Liver (tissue), 9 donors: Measurements from ENCODE around the gene ENTREP3. TPM values are rescaled to one million over a fixed set of nuclear protein-coding genes. Genes with fewer than 3 reads are reported as not detected.

ENCODE experiments used
- DNase-seq: peaks from one replicate; pipeline ENCODE4 v3.0.0-alpha.2; 2017; ENCODE audit warnings: low spot score
- H3K27ac ChIP-seq, 2 donors: one replicate each; pipeline ENCODE4 v1.7.0; 2013; ENCODE audit warnings: inconsistent platforms in 2 of 2, low read length in 2 of 2, control low read depth in 1 of 2, low read depth in 1 of 2, mild to moderate bottlenecking in 1 of 2
- H3K27me3 ChIP-seq, 4 donors: one replicate each; pipeline versions ENCODE4 v1.6.1 to v1.7.0; 2013; ENCODE audit warnings: low read length in 3 of 4, inconsistent platforms in 1 of 4, mild to moderate bottlenecking in 1 of 4, moderate library complexity in 1 of 4; ENCODE audit not compliant: control insufficient read depth in 4 of 4, insufficient read depth in 4 of 4
- H3K36me3 ChIP-seq, 4 donors: one replicate each; pipeline versions ENCODE4 v1.6.1 to v1.7.0; 2013; ENCODE audit warnings: low read length in 3 of 4, mild to moderate bottlenecking in 3 of 4, low read depth in 1 of 4, moderate library complexity in 1 of 4; ENCODE audit not compliant: control insufficient read depth in 4 of 4, insufficient read depth in 3 of 4
- H3K4me1 ChIP-seq, 4 donors: one replicate each; pipeline versions ENCODE4 v1.6.1 to v1.7.0; 2013; ENCODE audit warnings: low read length in 3 of 4, mild to moderate bottlenecking in 3 of 4, moderate library complexity in 1 of 4; ENCODE audit not compliant: control insufficient read depth in 4 of 4, insufficient read depth in 4 of 4
- H3K4me3 ChIP-seq, 3 donors: one replicate each; pipeline versions ENCODE4 v1.6.1 to v1.7.0; 2013; ENCODE audit warnings: low read length in 3 of 3, control low read depth in 1 of 3, low read depth in 1 of 3, mild to moderate bottlenecking in 1 of 3
- H3K9ac ChIP-seq, 2 donors: one replicate each; pipeline ENCODE4 v1.7.0; 2013; ENCODE audit warnings: low read length in 2 of 2, mild to moderate bottlenecking in 2 of 2, moderate library complexity in 2 of 2, control low read depth in 1 of 2, low read depth in 1 of 2
- H3K9me3 ChIP-seq, 4 donors: one replicate each; pipeline versions ENCODE4 v1.6.1 to v1.7.0; 2013; ENCODE audit warnings: low read length in 3 of 4; ENCODE audit not compliant: control insufficient read depth in 4 of 4
- ATF3 ChIP-seq: IDR thresholded peaks from 2 replicates; pipeline ENCODE4 v1.6.1; 2016; ENCODE audit warnings: antibody characterized with exemption
- CTCF ChIP-seq: fragments of 150-350 bp; IDR thresholded peaks from 2 replicates; pipeline ENCODE4 v1.5.1; 2017; ENCODE audit warnings: improper control_type of control experiment, low read depth, low read length; ENCODE audit not compliant: missing input control
- EGR1 ChIP-seq, 2 donors: IDR thresholded peaks; 2 replicates each; pipeline ENCODE4 v1.6.1; 2016 to 2018; ENCODE audit warnings: antibody characterized with exemption in 2 of 2, low read depth in 2 of 2
- FOXA1 ChIP-seq: IDR thresholded peaks from 2 replicates; pipeline ENCODE4 v1.6.1; 2016; ENCODE audit warnings: antibody characterized with exemption
- FOXA2 ChIP-seq: IDR thresholded peaks from 2 replicates; pipeline ENCODE4 v1.6.1; 2016; ENCODE audit warnings: antibody characterized with exemption
- GABPA ChIP-seq, 2 donors: IDR thresholded peaks in 1 of 2; conservative IDR thresholded peaks in 1 of 2; 2 replicates each; pipeline ENCODE4 v1.6.1; 2016; ENCODE audit warnings: antibody characterized with exemption in 2 of 2, mild to moderate bottlenecking in 1 of 2, moderate library complexity in 1 of 2
- HNF4A ChIP-seq, 2 donors: conservative IDR thresholded peaks; 2 replicates each; pipeline ENCODE4 v1.6.1; 2016; ENCODE audit warnings: antibody characterized with exemption in 2 of 2, mild to moderate bottlenecking in 2 of 2
- HNF4G ChIP-seq: IDR thresholded peaks from 2 replicates; pipeline ENCODE4 v1.6.1; 2016; ENCODE audit warnings: antibody characterized with exemption
- JUND ChIP-seq, 2 donors: IDR thresholded peaks; 2 replicates each; pipeline ENCODE4 v1.6.1; 2016; ENCODE audit warnings: antibody characterized with exemption in 2 of 2
- MAX ChIP-seq: IDR thresholded peaks from 2 replicates; pipeline ENCODE4 v1.6.1; 2016; ENCODE audit warnings: antibody characterized with exemption
- NR2F2 ChIP-seq: IDR thresholded peaks from 2 replicates; pipeline ENCODE4 v1.6.1; 2016; ENCODE audit warnings: antibody characterized with exemption
- RAD21 ChIP-seq, 2 donors: IDR thresholded peaks; 2 replicates each; pipeline ENCODE4 v1.6.1; 2016; ENCODE audit warnings: antibody characterized with exemption in 2 of 2, mild to moderate bottlenecking in 2 of 2
- REST ChIP-seq: IDR thresholded peaks from 2 replicates; pipeline ENCODE4 v1.6.1; 2016; ENCODE audit warnings: antibody characterized with exemption, mild to moderate bottlenecking
- RXRA ChIP-seq, 2 donors: IDR thresholded peaks; 2 replicates each; pipeline ENCODE4 v1.6.1; 2017 to 2018; ENCODE audit warnings: antibody characterized with exemption in 2 of 2, mild to moderate bottlenecking in 1 of 2
- SP1 ChIP-seq: IDR thresholded peaks from 2 replicates; pipeline ENCODE4 v1.6.1; 2018; ENCODE audit warnings: antibody characterized with exemption, mild to moderate bottlenecking
- TAF1 ChIP-seq: conservative IDR thresholded peaks from 2 replicates; pipeline ENCODE4 v1.6.1; 2016; ENCODE audit warnings: antibody characterized with exemption, mild to moderate bottlenecking
- YY1 ChIP-seq: IDR thresholded peaks from 2 replicates; pipeline ENCODE4 v1.6.1; 2016; ENCODE audit warnings: antibody characterized with exemption, mild to moderate bottlenecking
- ZBTB33 ChIP-seq: IDR thresholded peaks from 2 replicates; pipeline ENCODE4 v1.6.1; 2016; ENCODE audit warnings: antibody characterized with exemption
- WGBS: extraction: QIAGEN DNeasy Blood & Tissue Kit; methylation state at CpG from one replicate; pipeline ENCODE4 v1.1.7; 2013; 5-methylcytosine and 5-hydroxymethylcytosine counted together
- polyA plus RNA-seq, 2 donors: library from polyadenylated mRNA; stranded (reverse) in 1 of 2; unstranded in 1 of 2; fragments of 200-250 nt in 1 of 2; fragments of >200 nt in 1 of 2; fragmentation: Nextera tagmentation in 1 of 2; extraction: Ambion mirVana in 1 of 2; gene quantifications; one replicate each; pipeline versions ENCODE4 v1.2.1 to v1.2.3, GENCODE V29; 2013 to 2015
- total RNA-seq, 2 donors: library from RNA; depleted of rRNA; stranded (reverse); fragments of >200 nt; gene quantifications; one replicate each; pipeline ENCODE4 v1.2.3, GENCODE V29; 2014
- donor health status: healthy.
- donor health status: healthy.
- donor health status: healthy.
- donor health status: healthy.
- donor health status: healthy.

The ENTREP3 gene
- total and polyA plus RNA-seq, 4 donors, result 2.8 to 7.9 (median 3.5) TPM

GRCh38 chr1:155245163-155245524, 10.1 kb downstream of the ENTREP3 start:
- WGBS, result 70% methylated on average over 8 of the region's 8 CpGs
- H3K36me3 ChIP-seq, result peaks cover 0 to 1% (median 0%) of the 10 kb centered on the region in 4 donors
- TF ChIP-seq RXRA (IDR thresholded peaks at IDR 0.05) (no peak), SP1 (no peak), MAX (no peak), TAF1 (no peak), NR2F2 (no peak)
- H3K4me3 ChIP-seq, result peak overlapping the region; percentile 70 to 96 (median 82)
- peak overlapping the region in 1 of 2 donors; percentile 36 for H3K9ac ChIP-seq
- no peaks in the 10 kb centered on the region for H3K27me3 ChIP-seq
- H3K27ac ChIP-seq, result peak overlapping the region; percentile 89 to 91
- H3K9me3 ChIP-seq, result no peaks in the 10 kb centered on the region
- H3K4me1 ChIP-seq, result peaks cover 1 to 27% (median 21%) of the 10 kb centered on the region in 4 donors
- DNase-seq, result no peak

- peak overlapping the region; percentile 70 to 96 (median 82) for H3K4me3 ChIP-seq
- peak overlapping the region; percentile 89 to 91 for H3K27ac ChIP-seq
- H3K9ac ChIP-seq, result peak overlapping the region; percentile 36 to 89
- peak; percentile 74 for TF ChIP-seq ATF3
- peak; percentile 61 for TF ChIP-seq FOXA2
- TF ChIP-seq RAD21 (IDR thresholded peaks at IDR 0.05), result peak; percentile 45 to 52
- peak; percentile 48 for TF ChIP-seq HNF4G
- peak; percentile 82 for TF ChIP-seq NR2F2
- peak; percentile 64 for TF ChIP-seq CTCF
- peak; percentile 93 for TF ChIP-seq YY1
- TF ChIP-seq SP1, result peak; percentile 92
- TF ChIP-seq RXRA (IDR thresholded peaks at IDR 0.05), result peak; percentile 72 to 76
- TF ChIP-seq TAF1, result peak; percentile 82
- TF ChIP-seq JUND (IDR thresholded peaks at IDR 0.05), result peak; percentile 56 to 81
- peak; percentile 96 for TF ChIP-seq ZBTB33
- TF ChIP-seq FOXA1, result peak; percentile 73
- TF ChIP-seq EGR1 (IDR thresholded peaks at IDR 0.05; ENCODE audit: low read depth in 2 of 2), result peak in 1 of 2 donors; percentile 55
- TF ChIP-seq HNF4A (conservative IDR thresholded peaks at IDR 0.05), result peak; percentile 53 to 75
- peak; percentile 91 for TF ChIP-seq REST
- TF ChIP-seq GABPA (IDR thresholded peaks at IDR 0.05 in 1 of 2, conservative IDR thresholded peaks at IDR 0.05 in 1 of 2), result peak in 1 of 2 donors; percentile 62
- peak; percentile 72 for TF ChIP-seq MAX
- H3K36me3 ChIP-seq, result peaks cover 0 to 1% (median 0%) of the 10 kb centered on the region in 4 donors
- no peaks in the 10 kb centered on the region for H3K27me3 ChIP-seq
- WGBS, result 1% methylated on average over 53 of the region's 53 CpGs
- peak; percentile 93 for DNase-seq
- no peaks in the 10 kb centered on the region for H3K9me3 ChIP-seq
- peaks cover 1 to 28% (median 21%) of the 10 kb centered on the region in 4 donors for H3K4me1 ChIP-seq
Observed at GRCh38 chr1:155244368-155245162, 10.7 kb downstream of the ENTREP3 start.
